H9 (cell line): ENCODE results near the gene CEP41. TPM values are rescaled to one million over a fixed set of nuclear protein-coding genes. Genes with fewer than 3 reads are reported as not detected.

Experiments
- DNase-seq: peaks from one replicate; pipeline ENCODE4 v3.0.0-alpha.2; 2017
- H2AFZ ChIP-seq: one replicate; pipeline ENCODE4 v1.6.1; 2013; ENCODE audit warnings: mild to moderate bottlenecking, low read length, control low read depth, moderate library complexity
- H2AK5ac ChIP-seq: 2 replicates; pipeline ENCODE4 v1.6.1; 2013; ENCODE audit warnings: low read length, control low read depth, mixed read lengths; ENCODE audit not compliant: insufficient read length
- H2BK120ac ChIP-seq: one replicate; pipeline ENCODE4 v1.6.1; 2013; ENCODE audit warnings: low read depth, mild to moderate bottlenecking, low read length, control low read depth, inconsistent platforms; ENCODE audit not compliant: poor library complexity, severe bottlenecking
- H2BK12ac ChIP-seq: 2 replicates; pipeline ENCODE4 v1.6.1; 2013; ENCODE audit warnings: low read length, control low read depth, mixed read lengths, low read depth; ENCODE audit not compliant: insufficient read length
- H2BK15ac ChIP-seq: 2 replicates; pipeline ENCODE4 v1.6.1; 2013; ENCODE audit warnings: low read depth, low read length, control low read depth
- H2BK20ac ChIP-seq: one replicate; pipeline ENCODE4 v1.6.1; 2013; ENCODE audit warnings: low read depth, mild to moderate bottlenecking, low read length, control low read depth, inconsistent platforms; ENCODE audit not compliant: poor library complexity, severe bottlenecking
- H2BK5ac ChIP-seq: 2 replicates; pipeline ENCODE4 v1.6.1; 2013; ENCODE audit warnings: low read length, control low read depth, mixed read lengths; ENCODE audit not compliant: insufficient read length
- H3K14ac ChIP-seq: 2 replicates; pipeline ENCODE4 v1.6.1; 2013; ENCODE audit warnings: low read length, control low read depth; ENCODE audit not compliant: insufficient read depth
- H3K18ac ChIP-seq: 2 replicates; pipeline ENCODE4 v1.6.1; 2013; ENCODE audit warnings: low read depth, mild to moderate bottlenecking, mixed read lengths, low read length, control low read depth; ENCODE audit not compliant: insufficient read length
- H3K23ac ChIP-seq: 2 replicates; pipeline ENCODE4 v1.6.1; 2013; ENCODE audit warnings: low read length, control low read depth, mixed read lengths, low read depth; ENCODE audit not compliant: insufficient read length
- H3K23me2 ChIP-seq: 2 replicates; pipeline ENCODE4 v1.6.1; 2013; ENCODE audit warnings: low read depth, mild to moderate bottlenecking, mixed read lengths, low read length, control low read depth; ENCODE audit not compliant: insufficient read length, poor library complexity, severe bottlenecking
- H3K27ac ChIP-seq: 2 replicates; pipeline ENCODE4 v1.5.1; 2013; ENCODE audit warnings: low read length, control low read depth, mixed read lengths, low read depth; ENCODE audit not compliant: insufficient read length
- H3K27me3 ChIP-seq: 2 replicates; pipeline ENCODE4 v1.6.1; 2013; ENCODE audit warnings: low read length, control low read depth, inconsistent platforms; ENCODE audit not compliant: insufficient read depth
- H3K4ac ChIP-seq: 2 replicates; pipeline ENCODE4 v1.6.1; 2013; ENCODE audit warnings: low read depth, mild to moderate bottlenecking, control low read depth, inconsistent platforms, low read length, moderate library complexity
- H3K4me1 ChIP-seq: 2 replicates; pipeline ENCODE4 v1.6.1; 2013; ENCODE audit warnings: low read length, control low read depth, inconsistent platforms; ENCODE audit not compliant: insufficient read depth
- H3K4me2 ChIP-seq: 2 replicates; pipeline ENCODE4 v1.6.1; 2013; ENCODE audit warnings: low read length, control low read depth, mixed read lengths; ENCODE audit not compliant: insufficient read length, insufficient read depth
- H3K56ac ChIP-seq: 2 replicates; pipeline ENCODE4 v1.6.1; 2013; ENCODE audit warnings: low read depth, mild to moderate bottlenecking, mixed read lengths, low read length, control low read depth; ENCODE audit not compliant: insufficient read length
- H3K79me1 ChIP-seq: 2 replicates; pipeline ENCODE4 v1.6.1; 2013; ENCODE audit warnings: low read depth, mild to moderate bottlenecking, moderate library complexity, low read length, control low read depth, inconsistent platforms; ENCODE audit not compliant: insufficient read depth, poor library complexity, severe bottlenecking
- H3K79me2 ChIP-seq: 2 replicates; pipeline ENCODE4 v1.6.1; 2013; ENCODE audit warnings: low read length, control low read depth, inconsistent platforms; ENCODE audit not compliant: insufficient read depth
- H3K9ac ChIP-seq: 2 replicates; pipeline ENCODE4 v1.6.1; 2013; ENCODE audit warnings: low read length, control low read depth, mixed read lengths; ENCODE audit not compliant: insufficient read length; ENCODE audit errors: extremely low read depth
- H3K9me3 ChIP-seq: one replicate; pipeline ENCODE4 v1.6.1; 2013; ENCODE audit warnings: low read depth, low read length, inconsistent platforms; ENCODE audit not compliant: control insufficient read depth
- H3T11ph ChIP-seq: one replicate; pipeline ENCODE4 v1.6.1; 2013; ENCODE audit warnings: mild to moderate bottlenecking, low read length, control low read depth, inconsistent platforms
- H4K20me1 ChIP-seq: one replicate; pipeline ENCODE4 v1.6.1; 2013; ENCODE audit not compliant: control insufficient read depth, insufficient read length, insufficient read depth
- H4K5ac ChIP-seq: 2 replicates; pipeline ENCODE4 v1.6.1; 2013; ENCODE audit warnings: low read depth, mild to moderate bottlenecking, mixed read lengths, low read length, control low read depth; ENCODE audit not compliant: insufficient read length
- H4K8ac ChIP-seq: replicated peaks from 2 replicates; pipeline ENCODE4 v1.6.1; 2013; ENCODE audit warnings: low read length, control low read depth, mixed read lengths, low read depth; ENCODE audit not compliant: insufficient read length
- H4K91ac ChIP-seq: 2 replicates; pipeline ENCODE4 v1.6.1; 2013; ENCODE audit warnings: low read depth, mild to moderate bottlenecking, moderate library complexity, mixed read lengths, low read length, control low read depth; ENCODE audit not compliant: insufficient read length
- H3K27ac Mint-ChIP-seq, 3 experiments: 2 replicates in 2 of 3; 3 replicates in 1 of 3; pipeline ENCODE4 v1.8.0; 2020 to 2021; ENCODE audit warnings: mixed read lengths in 3 of 3, mild to moderate bottlenecking in 1 of 3, moderate library complexity in 1 of 3
- H3K27me3 Mint-ChIP-seq: 2 replicates; pipeline ENCODE4 v1.8.0; 2021; ENCODE audit warnings: low read depth, mild to moderate bottlenecking, moderate library complexity, mixed read lengths
- H3K36me3 Mint-ChIP-seq, 3 experiments: 2 replicates in 2 of 3; 3 replicates in 1 of 3; pipeline ENCODE4 v1.8.0; 2020 to 2021; ENCODE audit warnings: low read depth in 3 of 3, mixed read lengths in 3 of 3; ENCODE audit not compliant: insufficient read depth in 1 of 3
- H3K4me1 Mint-ChIP-seq, 2 experiments: 2 replicates each; pipeline ENCODE4 v1.8.0; 2020; ENCODE audit warnings: mixed read lengths in 2 of 2
- H3K4me3 Mint-ChIP-seq, 2 experiments: 2 replicates in 1 of 2; 3 replicates in 1 of 2; pipeline ENCODE4 v1.8.0; 2020 to 2021; ENCODE audit warnings: mild to moderate bottlenecking in 2 of 2, mixed read lengths in 2 of 2, moderate library complexity in 1 of 2
- H3K9me3 Mint-ChIP-seq, 2 experiments: 2 replicates in 1 of 2; 3 replicates in 1 of 2; pipeline ENCODE4 v1.8.0; 2020; ENCODE audit warnings: mild to moderate bottlenecking in 2 of 2, mixed read lengths in 2 of 2, moderate library complexity in 1 of 2
- CTCF ChIP-seq: fragments of 200-600 bp; sonication (generic); conservative IDR thresholded peaks from 3 replicates; pipeline ENCODE4 v1.8.0; 2021; ENCODE audit warnings: antibody characterized with exemption, mild to moderate bottlenecking
- WGBS: extraction: QIAGEN DNeasy Blood & Tissue Kit; methylation state at CpG from one replicate; pipeline ENCODE4 v1.1.7; 2013; ENCODE audit warnings: missing lambda C conversion rate, low lambda C conversion rate, mixed read lengths; ENCODE audit not compliant: insufficient read length; ENCODE audit errors: extremely low coverage; 5-methylcytosine and 5-hydroxymethylcytosine counted together
- total RNA-seq: library from RNA; stranded (reverse); gene quantifications from 2 replicates; pipeline ENCODE4 v1.2.1, GENCODE V29; 2021

Gene CEP41
- total RNA-seq, 1 experiment from 2014 or later, result 9.7 TPM

GRCh38 chr7:130397758-130398073 lies 43.1 kb downstream of the CEP41 start:
- TF ChIP-seq CTCF, result no peak
- Histone ChIP-seq H3K4me1 (no peaks in the 10 kb centered on the region), H2BK15ac (no peak overlapping the region), H2BK12ac (no peak overlapping the region), H3K14ac (no peak overlapping the region), H4K20me1 (no peaks in the 10 kb centered on the region), H3K56ac (no peak overlapping the region), H4K8ac (no peak overlapping the region), H2AK5ac (no peak overlapping the region), H3T11ph (no peak overlapping the region), H3K9me3 (no peaks in the 10 kb centered on the region), H3K27ac (no peak overlapping the region), H4K5ac (no peak overlapping the region), H2BK20ac (no peak overlapping the region), H2AFZ (no peak overlapping the region), H3K4ac (no peak overlapping the region), H3K27me3 (no peaks in the 10 kb centered on the region), H3K18ac (no peak overlapping the region), H4K91ac (no peak overlapping the region), H3K23ac (no peak overlapping the region), H3K9ac (no peak overlapping the region), H3K4me2 (no peak overlapping the region), H3K23me2 (no peaks in the 10 kb centered on the region), H2BK120ac (no peak overlapping the region), H3K79me2 (no peaks in the 10 kb centered on the region), H3K79me1 (no peaks in the 10 kb centered on the region), H2BK5ac (no peak overlapping the region)
- no peak overlapping the region for H3K4me3 Mint-ChIP-seq
- H3K4me1 Mint-ChIP-seq, result peaks cover 20 to 38% of the 10 kb centered on the region in 2 experiments
- WGBS, result no CpG with 5 or more reads among the region's 3 CpGs
- DNase-seq, result no peak
- peaks cover 0 to 12% (median 3%) of the 10 kb centered on the region in 3 experiments; a peak in 3 of 7 replicates for H3K36me3 Mint-ChIP-seq
- no peaks in the 10 kb centered on the region for H3K9me3 Mint-ChIP-seq
- H3K27me3 Mint-ChIP-seq, result no peaks in the 10 kb centered on the region
- H3K27ac Mint-ChIP-seq, result peak overlapping the region in 1 of 3 experiments; percentile 17; a peak in 3 of 7 replicates
